ENCODE data around the gene EXOC4.

DNA sequence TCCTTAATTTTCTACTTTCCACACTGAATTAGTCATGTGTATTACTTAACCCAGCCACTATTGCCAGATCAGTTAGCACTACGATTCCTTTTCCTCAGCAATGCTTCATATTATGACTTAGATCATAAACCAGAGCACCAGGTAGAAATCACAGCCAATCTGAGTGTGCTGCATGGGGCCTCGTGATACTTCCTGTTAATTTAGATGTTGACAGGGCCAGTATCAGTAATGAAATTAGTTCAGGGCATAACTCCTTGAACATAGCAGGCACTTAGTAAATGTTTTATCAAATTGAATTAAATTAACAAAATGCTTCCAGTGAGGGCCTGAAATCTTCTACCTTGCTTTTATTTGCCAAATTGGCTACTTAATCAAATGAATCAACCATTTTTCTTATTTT lies 705.0 kb downstream of the EXOC4 start:
- TF ChIP-seq ZNF394 (tag by site-specific recombination; IDR thresholded peaks at IDR 0.05; ENCODE audit: borderline replicate concordance) (no peak), CTCF (tag by site-specific recombination; IDR thresholded peaks at IDR 0.05) (no peak), ZNF133 (tag by site-specific recombination; IDR thresholded peaks at IDR 0.05) (no peak), ZNF707 (tag by site-specific recombination; IDR thresholded peaks at IDR 0.05) (no peak), ZNF777 (tag by site-specific recombination; IDR thresholded peaks at IDR 0.05; ENCODE audit: borderline replicate concordance) (no peak), ZNF302 (tag by site-specific recombination; IDR thresholded peaks at IDR 0.05; ENCODE audit: low read depth) (no peak), BCL11A (tag by site-specific recombination; IDR thresholded peaks at IDR 0.05; ENCODE audit: low read depth) (no peak), ZBTB7A (tag by site-specific recombination; IDR thresholded peaks at IDR 0.05; ENCODE audit: low read depth) (no peak), ZNF214 (tag by site-specific recombination; IDR thresholded peaks at IDR 0.05; ENCODE audit: borderline replicate concordance) (no peak)
- TF ChIP-seq, protein P1, sequence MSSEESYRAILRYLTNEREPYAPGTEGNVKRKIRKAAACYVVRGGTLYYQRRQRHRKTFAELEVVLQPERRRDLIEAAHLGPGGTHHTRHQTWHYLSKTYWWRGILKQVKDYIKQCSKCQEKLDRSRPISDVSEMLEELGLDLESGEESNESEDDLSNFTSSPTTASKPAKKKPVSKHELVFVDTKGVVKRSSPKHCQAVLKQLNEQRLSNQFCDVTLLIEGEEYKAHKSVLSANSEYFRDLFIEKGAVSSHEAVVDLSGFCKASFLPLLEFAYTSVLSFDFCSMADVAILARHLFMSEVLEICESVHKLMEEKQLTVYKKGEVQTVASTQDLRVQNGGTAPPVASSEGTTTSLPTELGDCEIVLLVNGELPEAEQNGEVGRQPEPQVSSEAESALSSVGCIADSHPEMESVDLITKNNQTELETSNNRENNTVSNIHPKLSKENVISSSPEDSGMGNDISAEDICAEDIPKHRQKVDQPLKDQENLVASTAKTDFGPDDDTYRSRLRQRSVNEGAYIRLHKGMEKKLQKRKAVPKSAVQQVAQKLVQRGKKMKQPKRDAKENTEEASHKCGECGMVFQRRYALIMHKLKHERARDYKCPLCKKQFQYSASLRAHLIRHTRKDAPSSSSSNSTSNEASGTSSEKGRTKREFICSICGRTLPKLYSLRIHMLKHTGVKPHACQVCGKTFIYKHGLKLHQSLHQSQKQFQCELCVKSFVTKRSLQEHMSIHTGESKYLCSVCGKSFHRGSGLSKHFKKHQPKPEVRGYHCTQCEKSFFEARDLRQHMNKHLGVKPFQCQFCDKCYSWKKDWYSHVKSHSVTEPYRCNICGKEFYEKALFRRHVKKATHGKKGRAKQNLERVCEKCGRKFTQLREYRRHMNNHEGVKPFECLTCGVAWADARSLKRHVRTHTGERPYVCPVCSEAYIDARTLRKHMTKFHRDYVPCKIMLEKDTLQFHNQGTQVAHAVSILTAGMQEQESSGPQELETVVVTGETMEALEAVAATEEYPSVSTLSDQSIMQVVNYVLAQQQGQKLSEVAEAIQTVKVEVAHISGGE (tag by site-specific recombination; conservative IDR thresholded peaks at IDR 0.05; ENCODE audit: low read depth): no peak
